ENCODE data around the gene METTL2A.
"Not testable (repeated sequence)": the region's sequence is repeated elsewhere in the genome, so short reads cannot be mapped to it uniquely, and the experiment has no call there.

Gene METTL2A

GRCh38 chr17:62490990-62491389 is 67.3 kb downstream of the METTL2A start:
- H3K27ac Mint-ChIP-seq, H3K4me3 Mint-ChIP-seq, H3K9me3 Mint-ChIP-seq, H3K27me3 Mint-ChIP-seq: not testable (repeated sequence)
- H3K36me3 Mint-ChIP-seq (ENCODE audit: low read depth), result peaks cover 18% of the 10 kb centered on the region
- peaks cover 32% of the 10 kb centered on the region for H3K4me1 Mint-ChIP-seq (ENCODE audit: low read depth)

- Mint-ChIP-seq H3K4me1 (ENCODE audit: low read depth) (peaks cover 24% of the 10 kb centered on the region), H3K36me3 (ENCODE audit: low read depth) (peaks cover 23% of the 10 kb centered on the region)
- not testable (repeated sequence) for H3K4me3 Mint-ChIP-seq, H3K9me3 Mint-ChIP-seq, H3K27ac Mint-ChIP-seq, H3K27me3 Mint-ChIP-seq
Observed at GRCh38 chr17:62493049-62493655, 69.5 kb downstream of the METTL2A start.

DNA sequence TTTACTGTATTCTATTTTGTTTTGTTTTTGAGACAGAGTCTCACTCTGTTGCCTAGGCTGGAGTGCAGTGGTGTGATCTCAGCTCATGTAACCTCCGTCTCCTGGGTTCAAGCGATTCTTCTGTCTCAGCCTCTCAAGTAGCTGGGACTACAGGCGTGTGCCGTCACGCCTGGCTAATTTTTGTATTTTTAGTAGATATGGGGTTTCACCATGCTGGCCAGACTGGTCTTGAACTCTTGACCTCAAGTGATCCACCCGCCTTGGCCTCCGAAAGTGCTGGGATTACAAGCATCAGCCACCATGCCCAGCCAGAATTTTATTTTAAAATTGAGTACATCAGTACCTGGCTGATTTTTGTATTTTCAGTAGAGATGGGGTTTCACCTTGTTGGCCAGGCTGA is 70.4 kb downstream of the METTL2A start:
- H3K9me3 Mint-ChIP-seq, H3K4me3 Mint-ChIP-seq, H3K27ac Mint-ChIP-seq, H3K27me3 Mint-ChIP-seq: not testable (repeated sequence)
- Mint-ChIP-seq H3K36me3 (ENCODE audit: low read depth) (peaks cover 23% of the 10 kb centered on the region), H3K4me1 (ENCODE audit: low read depth) (peaks cover 18% of the 10 kb centered on the region)

- Mint-ChIP-seq H3K4me1 (ENCODE audit: low read depth) (peaks cover 24% of the 10 kb centered on the region), H3K36me3 (ENCODE audit: low read depth) (peaks cover 23% of the 10 kb centered on the region)
- H3K4me3 Mint-ChIP-seq, H3K27me3 Mint-ChIP-seq, H3K27ac Mint-ChIP-seq, H3K9me3 Mint-ChIP-seq: not testable (repeated sequence)
Observed at GRCh38 chr17:62496344-62496743, 72.6 kb downstream of the METTL2A start.

GRCh38 chr17:62498796-62499195 is 75.1 kb downstream of the METTL2A start:
- H3K4me3 Mint-ChIP-seq, H3K27ac Mint-ChIP-seq, H3K9me3 Mint-ChIP-seq, H3K27me3 Mint-ChIP-seq: not testable (repeated sequence)
- H3K36me3 Mint-ChIP-seq (ENCODE audit: low read depth), result peaks cover 18% of the 10 kb centered on the region
- H3K4me1 Mint-ChIP-seq (ENCODE audit: low read depth), result peaks cover 15% of the 10 kb centered on the region

All from stimulated activated naive CD8-positive, alpha-beta T cell treated with anti-CD3 and anti-CD28 coated beads, Interleukin-15, Interleukin-2, amounts not matched to agents 100 ng/mL and 50 ng/mL, for 24 hours (primary cell).